ENCODE results near the gene SCD. TPM values are rescaled to one million over a fixed set of nuclear protein-coding genes. Genes with fewer than 3 reads are reported as not detected.

SCD gene
- polyA plus RNA-seq, 1 experiment = 32.1 TPM

GRCh38 chr10:100345570-100346330, 1.3 kb upstream of the SCD start:
- H3K36me3 ChIP-seq (ENCODE audit: control insufficient read depth, insufficient read depth, low read length) = 0 out of 2 replicates have a peak, but pooled peaks cover 2% of the 10 kb centered on the region
- H3K4me3 ChIP-seq (ENCODE audit: low read depth, low read length) = peak overlapping the region; percentile 73
- H3K27me3 ChIP-seq (ENCODE audit: control insufficient read depth, insufficient read depth, low read length) = no peaks in the 10 kb centered on the region
- CTCF ChIA-PET = interaction anchor here (1.0 to 16.7 kb wide), 6 partner anchors 8 to 165 kb away, joined by 3 to 249 read pairs (median 8); partner anchors contain the start of gene SEC31B
- POLR2A ChIA-PET = interaction anchor here (0.6 kb wide), 1 partner anchor 27 kb away, joined by 3 read pairs; no protein-coding TSS in a partner anchor
- DNase-seq (ENCODE audit: low read depth) = no peak
- no peak for TF ChIP-seq CTCF (IDR thresholded peaks at IDR 0.05; ENCODE audit: insufficient read depth, low read depth, low read length)

GRCh38 chr10:100346351-100346764, 675 bp upstream of the SCD start:
- Histone ChIP-seq H3K27me3 (ENCODE audit: control insufficient read depth, insufficient read depth, low read length) (no peaks in the 10 kb centered on the region), H3K36me3 (ENCODE audit: control insufficient read depth, insufficient read depth, low read length) (0 out of 2 replicates have a peak, but pooled peaks cover 2% of the 10 kb centered on the region), H3K4me3 (ENCODE audit: low read depth, low read length) (peak overlapping the region; percentile 73)
- POLR2A ChIA-PET = no interaction called here
- no peak for DNase-seq (ENCODE audit: low read depth)
- CTCF ChIA-PET = interaction anchor here (1.1 to 16.7 kb wide), 6 partner anchors 9 to 165 kb away, joined by 3 to 249 read pairs (median 8); partner anchors contain the start of gene SEC31B
- no peak for TF ChIP-seq CTCF (IDR thresholded peaks at IDR 0.05; ENCODE audit: insufficient read depth, low read depth, low read length)

GRCh38 chr10:100347568-100348195, 649 bp downstream of the SCD start:
- CTCF ChIA-PET = interaction anchor here (1.0 to 16.7 kb wide), 6 partner anchors 10 to 163 kb away, joined by 3 to 249 read pairs (median 8); partner anchors contain the start of gene SEC31B

GRCh38 chr10:100348389-100348927, 1.4 kb downstream of the SCD start:
- ChIA-PET POLR2A (interaction anchor here (0.6 to 0.7 kb wide), 2 partner anchors 25 to 120 kb away, joined by 3 read pairs; no protein-coding TSS in a partner anchor), CTCF (interaction anchor here (1.1 to 16.7 kb wide), 5 partner anchors 10 to 162 kb away, joined by 3 to 249 read pairs (median 12); partner anchors contain the start of gene SEC31B)
- DNase-seq (ENCODE audit: low read depth) = no peak

More at GRCh38 chr10:100347568-100348195, 649 bp downstream of the SCD start:
- POLR2A ChIA-PET = interaction anchor here (0.7 kb wide), 1 partner anchor 26 kb away, joined by 3 read pairs; no protein-coding TSS in a partner anchor
- H3K4me3 ChIP-seq (ENCODE audit: low read depth, low read length) = peak overlapping the region; percentile 73
- DNase-seq (ENCODE audit: low read depth) = no peak
- H3K36me3 ChIP-seq (ENCODE audit: control insufficient read depth, insufficient read depth, low read length) = peaks cover 2% of the 10 kb centered on the region; the same call in 1 of the 2 replicates
- H3K27me3 ChIP-seq (ENCODE audit: control insufficient read depth, insufficient read depth, low read length) = no peaks in the 10 kb centered on the region
- no peak for TF ChIP-seq CTCF (IDR thresholded peaks at IDR 0.05; ENCODE audit: insufficient read depth, low read depth, low read length)

More at GRCh38 chr10:100348389-100348927, 1.4 kb downstream of the SCD start:
- H3K36me3 ChIP-seq (ENCODE audit: control insufficient read depth, insufficient read depth, low read length) = peaks cover 2% of the 10 kb centered on the region; the same call in 1 of the 2 replicates
- H3K27me3 ChIP-seq (ENCODE audit: control insufficient read depth, insufficient read depth, low read length) = no peaks in the 10 kb centered on the region
- H3K4me3 ChIP-seq (ENCODE audit: low read depth, low read length) = no peak overlapping the region; the same call in 1 of the 2 replicates
- TF ChIP-seq CTCF (IDR thresholded peaks at IDR 0.05; ENCODE audit: insufficient read depth, low read depth, low read length) = no peak
